Left cardiac atrium (tissue), 4 donors: ENCODE measurements around the gene PUS3. TPM values are rescaled to one million over a fixed set of nuclear protein-coding genes. Genes with fewer than 3 reads are reported as not detected.
"Not testable (repeated sequence)": the region's sequence is repeated elsewhere in the genome, so short reads cannot be mapped to it uniquely, and the experiment has no call there.

Source experiments
- ATAC-seq, 2 donors: fragments of 200-7000 bp; cut with Tn5 transposase; one replicate each; pipeline ENCODE4 v1.9.1; 2020; ENCODE audit warnings: mild to moderate bottlenecking in 2 of 2, moderate library complexity in 2 of 2
- DNase-seq: peaks from one replicate; pipeline ENCODE4 v3.0.0-alpha.2; 2020
- intact Hi-C, 2 donors: fragments of 100-400 bp; cut with DNase I; formaldehyde crosslinking; loops; one replicate each; pipeline versions ENCODE4 v1.14.1 to v1.15.1; 2022 to 2023
- total RNA-seq, 2 donors: library from RNA; stranded (reverse); fragmentation: NEBNext Ultra II Directional; extraction: Animal tissue kit (Norgen Biotek cat#: 25700); gene quantifications; one replicate each; pipeline ENCODE4 v1.2.1, GENCODE V29; 2021
- donor health status: DM: no; HTN: yes; CAD: no.
- donor health status: DM: no; HTN: yes; CAD: no; lungs with severe emphysema.
- donor health status: DM: yes; HTN: yes; CAD: no.
- donor health status: Dilated cardiomyopathy.

The PUS3 gene
- total RNA-seq, 2 donors from 2014 or later = 6.9 to 8.2 TPM

DNA sequence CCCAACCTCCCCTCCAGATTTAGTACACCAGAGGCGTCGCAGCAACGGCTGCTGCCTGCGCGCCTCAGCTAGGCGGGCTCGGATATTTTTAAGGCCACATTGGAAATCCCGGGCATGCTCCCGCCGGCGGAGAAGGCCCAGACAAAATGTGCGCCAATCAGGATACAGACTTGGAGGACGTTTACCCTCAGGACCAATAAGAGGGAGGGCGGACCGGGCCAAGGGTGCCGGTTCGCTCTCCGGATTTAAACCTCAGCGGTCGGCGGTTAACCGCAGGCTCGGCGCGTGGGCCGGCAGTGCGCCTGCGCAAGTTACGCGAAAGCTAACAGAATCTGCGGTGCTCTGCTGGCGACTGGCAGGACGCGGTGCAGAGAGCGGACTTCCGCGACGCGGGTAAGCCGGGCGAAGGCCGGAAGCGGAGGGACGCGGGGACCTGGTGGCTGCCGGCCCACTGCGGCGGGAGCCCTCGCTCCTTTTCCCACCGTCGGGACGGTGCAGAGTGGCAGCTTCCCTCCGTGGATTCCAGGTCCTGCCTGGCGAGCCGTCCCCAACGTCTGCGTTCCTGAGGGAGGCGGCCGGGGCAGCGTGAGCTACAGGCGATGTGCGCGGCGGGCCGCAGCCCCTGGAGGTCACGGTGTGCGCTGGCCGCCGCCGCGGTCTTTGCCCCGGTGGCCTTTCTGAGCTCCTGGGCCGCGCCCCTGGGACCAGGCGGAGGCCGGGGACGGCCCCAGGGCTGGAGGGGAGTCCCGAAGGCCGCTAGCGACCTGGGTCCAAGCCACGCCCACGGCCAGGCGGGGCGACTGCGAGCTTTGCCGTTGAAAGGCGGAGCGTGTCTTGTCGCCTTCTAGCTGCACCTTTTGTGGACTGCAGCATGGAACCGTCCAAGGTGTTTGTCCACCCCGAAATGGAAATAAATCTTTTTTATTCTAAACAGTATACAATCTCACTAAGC, 15.4 kb downstream of the PUS3 start, which contains the start of gene HYLS1:
TSS of gene HYLS1 (plus strand) at position 296 of the 952 bp plus-strand sequence. CDS start 11,701 bp downstream, outside the sequence.
- DNase-seq = peak; percentile 96
- ATAC-seq = peak; percentile 99
- intact Hi-C loops = no loop called here

DNA sequence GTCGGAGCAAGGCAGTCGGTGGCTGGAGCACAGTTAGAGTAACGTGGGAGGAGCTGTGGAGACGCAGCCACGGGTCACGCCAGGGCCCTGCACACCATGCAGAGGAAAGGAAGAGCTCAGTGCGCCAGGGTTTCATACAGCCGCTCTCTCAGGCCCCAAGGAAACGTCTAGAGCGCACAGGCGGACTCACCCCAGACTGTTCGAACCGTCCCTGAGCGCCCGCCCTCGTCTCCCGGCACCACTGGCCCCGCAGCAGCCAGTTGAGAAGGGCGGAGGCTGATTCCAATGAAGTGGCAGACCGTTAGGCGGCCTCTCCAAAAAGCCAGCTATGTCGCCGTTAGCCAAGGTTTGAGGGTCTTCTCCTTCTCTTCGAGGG, 16.0 kb downstream of the PUS3 start:
- DNase-seq (peak; percentile 57), ATAC-seq (peak; percentile 25 to 52)
- intact Hi-C loops = no loop called here

- intact Hi-C loops = no loop called here
Measured at GRCh38 chr11:125883375-125883774, 19.6 kb downstream of the PUS3 start.

GRCh38 chr11:125881291-125881690, 21.7 kb downstream of the PUS3 start:
- intact Hi-C loops = no loop called here
- ATAC-seq = no peak
- DNase-seq = no peak

More at GRCh38 chr11:125883375-125883774, 19.6 kb downstream of the PUS3 start:
- ATAC-seq = no peak
- DNase-seq = no peak

- DNase-seq (peak; percentile 43), ATAC-seq (peak; percentile 94 to 97)
- intact Hi-C loops = loop anchor here (10.0 kb wide), 2 partner anchors 910 to 920 kb away; partner anchors contain the start of gene CCDC15 (in 1 of the 2)
Measured at GRCh38 chr11:125874556-125875124, 28.4 kb downstream of the PUS3 start.

DNA sequence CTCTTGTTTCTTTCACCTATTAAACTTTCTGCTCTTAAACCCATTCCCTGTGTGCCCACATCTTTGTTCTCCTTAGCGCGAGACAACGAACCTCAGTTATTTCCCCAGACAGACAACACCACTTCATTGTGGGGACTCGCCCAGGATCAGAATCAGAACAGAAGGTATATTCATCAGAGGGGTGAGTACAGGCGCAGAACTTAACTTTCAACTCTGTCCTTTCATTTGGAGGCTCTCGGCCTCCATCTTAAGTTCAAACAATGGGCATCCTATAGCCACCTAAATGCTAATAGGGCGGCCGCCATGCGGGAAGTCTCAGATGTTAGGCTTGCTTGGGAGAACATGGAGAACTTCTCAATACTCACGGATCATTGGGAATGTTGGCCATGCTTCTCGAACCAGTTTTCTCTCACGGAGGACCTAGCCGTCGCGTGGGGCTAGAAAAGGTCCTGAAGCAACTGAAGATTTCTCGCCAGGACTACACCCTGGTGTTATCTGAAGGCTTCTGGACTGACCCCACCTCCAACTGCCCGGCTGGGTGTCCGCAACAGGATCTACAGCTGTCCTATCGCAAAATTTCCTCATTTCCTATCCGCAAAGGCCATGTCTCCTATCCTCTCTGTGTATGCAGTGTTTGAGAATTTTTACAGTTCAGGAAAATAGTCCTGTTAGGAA, 29.0 kb downstream of the PUS3 start:
- ATAC-seq (peak; percentile 57 to 61), DNase-seq (no peak)
- intact Hi-C loops = loop anchor here (10.0 kb wide), 2 partner anchors 909 to 919 kb away; partner anchors contain the start of gene CCDC15 (in 1 of the 2)

- intact Hi-C loops = loop anchor here (10.0 kb wide), 2 partner anchors 907 to 917 kb away; partner anchors contain the start of gene CCDC15 (in 1 of the 2)
- ATAC-seq (no peak), DNase-seq (no peak)
Measured at GRCh38 chr11:125872138-125872491, 30.9 kb downstream of the PUS3 start.

- DNase-seq (peak; percentile 35), ATAC-seq (peak in 1 of 2 donors; percentile 61)
- intact Hi-C loops = loop anchor here (10.0 kb wide), 2 partner anchors 907 to 917 kb away; partner anchors contain the start of gene CCDC15 (in 1 of the 2)
Measured at GRCh38 chr11:125871391-125872137, 31.4 kb downstream of the PUS3 start.

DNA sequence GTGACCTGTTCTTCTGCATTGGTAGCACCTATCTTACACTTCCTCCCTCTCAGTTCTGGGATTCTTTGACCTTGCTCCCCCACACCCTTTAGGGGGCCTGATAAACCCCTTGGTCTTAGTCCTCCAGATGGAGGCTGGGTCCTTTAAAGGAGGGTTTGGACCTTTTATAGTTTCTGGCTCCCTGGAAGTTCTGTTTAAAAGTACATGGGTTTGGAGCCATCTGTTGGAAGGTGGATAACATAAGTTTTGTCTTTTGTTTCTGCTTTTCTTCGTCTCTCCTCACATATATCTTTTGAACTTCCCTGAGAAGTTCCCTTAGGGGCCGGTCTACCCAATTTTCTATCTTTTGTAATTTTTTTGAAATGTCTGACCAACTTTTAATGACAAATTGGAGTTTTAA, 33.5 kb downstream of the PUS3 start:
- ATAC-seq (no peak), DNase-seq (no peak)
- intact Hi-C loops = no loop called here

DNA sequence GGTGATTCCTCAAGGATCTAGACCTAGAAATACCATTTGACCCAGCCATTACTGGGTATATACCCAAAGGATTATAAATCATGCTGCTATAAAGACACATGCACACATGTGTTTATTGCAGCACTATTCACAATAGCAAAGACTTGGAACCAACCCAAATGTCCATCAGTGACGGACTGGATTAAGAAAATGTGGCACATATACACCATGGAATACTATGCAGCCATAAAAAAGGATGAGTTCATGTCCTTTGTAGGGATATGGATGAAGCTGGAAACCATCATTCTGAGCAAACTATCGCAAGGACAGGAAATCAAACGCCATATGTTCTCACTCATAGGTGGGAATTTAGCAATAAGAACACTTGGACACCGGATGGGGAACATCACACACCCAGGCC, 37.7 kb downstream of the PUS3 start:
- ATAC-seq, intact Hi-C loops, DNase-seq: not testable (repeated sequence)

DNA sequence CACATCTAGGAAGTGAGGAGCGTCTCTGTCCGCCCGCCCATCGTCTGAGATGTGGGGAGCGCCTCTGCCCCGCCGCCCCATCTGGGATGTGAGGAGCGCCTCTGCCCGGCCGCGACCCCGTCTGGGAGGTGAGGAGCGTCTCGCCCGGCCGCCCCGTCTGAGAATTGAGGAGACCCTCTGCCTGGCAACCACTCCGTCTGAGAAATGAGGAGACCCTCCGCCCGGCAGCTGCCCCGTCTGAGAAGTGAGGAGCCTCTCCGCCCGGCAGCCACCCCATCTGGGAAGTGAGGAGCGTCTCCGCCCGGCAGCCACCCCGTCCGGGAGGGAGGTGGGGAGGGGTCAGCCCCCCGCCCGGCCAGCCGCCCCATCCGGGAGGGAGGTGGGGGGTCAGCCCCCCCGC, 40.2 kb downstream of the PUS3 start:
- DNase-seq, ATAC-seq, intact Hi-C loops: not testable (repeated sequence)

- DNase-seq, intact Hi-C loops, ATAC-seq: not testable (repeated sequence)
Measured at GRCh38 chr11:125857670-125858069, 45.3 kb downstream of the PUS3 start.

GRCh38 chr11:125846188-125846587, 56.8 kb downstream of the PUS3 start:
- ATAC-seq = no peak
- intact Hi-C loops = no loop called here
- no peak for DNase-seq

Other genes starting within 250 kb of the PUS3 start
- gene ACRV1, start 222.4 kb downstream of the PUS3 start, total RNA-seq = not detected
- gene PATE1, start 156.9 kb downstream of the PUS3 start, total RNA-seq = not detected
- gene PATE2, start 124.4 kb downstream of the PUS3 start, total RNA-seq = not detected
- gene PATE3, start 115.1 kb downstream of the PUS3 start, total RNA-seq = not detected
- gene PATE4, start 69.9 kb downstream of the PUS3 start, total RNA-seq = not detected
- gene HYLS1, start 15.5 kb downstream of the PUS3 start, total RNA-seq = 1 to 10 TPM; 3.3 to 5.3 TPM
- under 1 TPM in 1 of 2 donors, not detected in 1; 0.21 TPM for gene DDX25, start 1.3 kb upstream of the PUS3 start, total RNA-seq
- gene VSIG10L2, start 42.8 kb upstream of the PUS3 start, total RNA-seq = under 1 TPM; 0.05 to 0.56 TPM
- 10 to 100 TPM; 13.6 to 30.0 TPM for gene CDON, start 159.7 kb upstream of the PUS3 start, total RNA-seq